HFFc6 (cell line): ENCODE results near the gene MAT1A. TPM values are rescaled to one million over a fixed set of nuclear protein-coding genes. Genes with fewer than 3 reads are reported as not detected.

Experiments used
- DNase-seq: peaks from one replicate; pipeline ENCODE4 v3.0.0-alpha.2; 2018
- H3K27ac Mint-ChIP-seq: 2 replicates; pipeline ENCODE4 v1.8.0; 2020; ENCODE audit warnings: mild to moderate bottlenecking, mixed read lengths
- H3K27me3 Mint-ChIP-seq: 2 replicates; pipeline ENCODE4 v1.8.0; 2021; ENCODE audit warnings: mild to moderate bottlenecking, moderate library complexity, mixed read lengths; ENCODE audit not compliant: insufficient read depth
- H3K36me3 Mint-ChIP-seq: 2 replicates; pipeline ENCODE4 v1.8.0; 2021; ENCODE audit warnings: low read depth, mixed read lengths
- H3K4me1 Mint-ChIP-seq: 2 replicates; pipeline ENCODE4 v1.8.0; 2020; ENCODE audit warnings: low read depth, mixed read lengths
- H3K4me3 Mint-ChIP-seq: 2 replicates; pipeline ENCODE4 v1.8.0; 2020; ENCODE audit warnings: mild to moderate bottlenecking, moderate library complexity, mixed read lengths
- H3K9me3 Mint-ChIP-seq: 2 replicates; pipeline ENCODE4 v1.8.0; 2020; ENCODE audit warnings: mild to moderate bottlenecking, mixed read lengths
- total RNA-seq, 6 experiments: library from RNA; stranded (reverse); fragmentation: NEBNext Ultra II Directional; extraction: Animal tissue kit (Norgen Biotek cat#: 25700); gene quantifications; 2 replicates in 1 of 6; 3 replicates in 5 of 6; pipeline ENCODE4 v1.2.3, GENCODE V29; 2021
- TF ChIP-seq, protein P1 (sequence below): fragments of 200-600 bp; sonication (generic); IDR thresholded peaks from 2 replicates; pipeline ENCODE4 v1.5.0; 2021; ENCODE audit warnings: antibody characterized with exemption, mild to moderate bottlenecking

The MAT1A gene
- total RNA-seq, 6 experiments from 2014 or later, result not detected

DNA sequence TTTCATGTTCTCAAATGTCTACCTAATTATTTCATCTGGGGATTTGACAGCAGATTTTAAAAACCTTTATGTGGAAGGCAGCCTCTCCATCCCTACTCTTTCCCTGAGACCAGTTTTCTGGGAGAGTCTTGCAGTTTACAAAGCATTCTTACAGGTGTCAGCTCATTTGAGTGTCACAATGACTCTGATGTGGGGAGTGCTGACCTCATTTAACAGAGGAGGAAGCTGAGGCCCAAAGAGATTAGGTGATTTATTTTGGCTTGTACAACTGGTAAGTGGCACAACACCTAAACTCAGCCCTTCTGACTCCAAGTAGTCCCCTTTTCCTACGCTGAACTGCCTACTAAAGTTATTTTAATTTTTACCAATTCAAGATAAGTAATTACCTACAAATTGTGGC, 33.3 kb upstream of the MAT1A start:
- peaks cover 6% of the 10 kb centered on the region for H3K4me1 Mint-ChIP-seq
- H3K27me3 Mint-ChIP-seq, result peaks cover 3% of the 10 kb centered on the region
- H3K27ac Mint-ChIP-seq, result no peak overlapping the region
- H3K9me3 Mint-ChIP-seq, result no peaks in the 10 kb centered on the region
- DNase-seq, result no peak
- TF ChIP-seq, protein P1, sequence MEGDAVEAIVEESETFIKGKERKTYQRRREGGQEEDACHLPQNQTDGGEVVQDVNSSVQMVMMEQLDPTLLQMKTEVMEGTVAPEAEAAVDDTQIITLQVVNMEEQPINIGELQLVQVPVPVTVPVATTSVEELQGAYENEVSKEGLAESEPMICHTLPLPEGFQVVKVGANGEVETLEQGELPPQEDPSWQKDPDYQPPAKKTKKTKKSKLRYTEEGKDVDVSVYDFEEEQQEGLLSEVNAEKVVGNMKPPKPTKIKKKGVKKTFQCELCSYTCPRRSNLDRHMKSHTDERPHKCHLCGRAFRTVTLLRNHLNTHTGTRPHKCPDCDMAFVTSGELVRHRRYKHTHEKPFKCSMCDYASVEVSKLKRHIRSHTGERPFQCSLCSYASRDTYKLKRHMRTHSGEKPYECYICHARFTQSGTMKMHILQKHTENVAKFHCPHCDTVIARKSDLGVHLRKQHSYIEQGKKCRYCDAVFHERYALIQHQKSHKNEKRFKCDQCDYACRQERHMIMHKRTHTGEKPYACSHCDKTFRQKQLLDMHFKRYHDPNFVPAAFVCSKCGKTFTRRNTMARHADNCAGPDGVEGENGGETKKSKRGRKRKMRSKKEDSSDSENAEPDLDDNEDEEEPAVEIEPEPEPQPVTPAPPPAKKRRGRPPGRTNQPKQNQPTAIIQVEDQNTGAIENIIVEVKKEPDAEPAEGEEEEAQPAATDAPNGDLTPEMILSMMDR, result no peak
- no peak overlapping the region for H3K4me3 Mint-ChIP-seq
- no peaks in the 10 kb centered on the region for H3K36me3 Mint-ChIP-seq

DNA sequence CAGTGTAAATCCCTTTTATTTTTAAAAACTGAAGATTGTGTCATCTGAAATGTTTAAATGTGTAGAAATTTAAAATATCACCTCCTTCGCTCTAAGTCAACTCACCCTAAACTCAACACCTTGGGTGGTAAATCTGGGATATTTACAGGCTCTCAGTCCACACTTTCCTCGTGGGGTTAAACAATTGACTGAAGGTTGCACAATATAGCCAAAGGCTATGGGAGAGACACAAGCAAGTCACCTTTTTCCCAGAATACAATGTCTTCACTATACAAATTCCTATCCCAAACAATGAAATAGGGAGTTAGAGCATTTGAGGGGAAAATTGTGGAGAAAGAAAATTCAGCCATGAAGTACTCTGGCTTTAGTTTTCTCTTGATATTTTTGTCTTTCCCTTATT, 32.7 kb upstream of the MAT1A start:
- no peak for DNase-seq
- Mint-ChIP-seq H3K4me3 (no peak overlapping the region), H3K9me3 (no peaks in the 10 kb centered on the region), H3K27ac (no peak overlapping the region), H3K27me3 (peaks cover 3% of the 10 kb centered on the region), H3K4me1 (peaks cover 6% of the 10 kb centered on the region), H3K36me3 (no peaks in the 10 kb centered on the region)
- TF ChIP-seq, protein P1, result no peak

DNA sequence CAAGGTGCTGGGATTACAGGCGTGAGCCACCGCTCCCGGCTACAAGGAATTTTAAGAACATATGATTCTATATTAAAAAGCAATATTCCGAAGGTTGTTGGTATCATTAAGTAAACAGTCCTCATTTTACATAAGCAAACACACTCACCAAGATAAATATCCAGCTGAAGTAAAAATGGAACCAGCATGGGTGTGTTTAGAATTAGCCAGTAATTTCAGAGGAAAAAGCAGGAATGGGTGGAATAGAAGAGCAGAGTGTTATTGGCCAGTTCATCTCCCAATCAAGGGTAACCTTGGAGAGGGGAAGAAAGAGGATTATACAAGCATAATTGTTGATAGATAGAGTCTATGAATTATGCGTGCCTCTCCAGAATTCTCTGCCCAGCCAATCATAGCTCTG, 31.7 kb upstream of the MAT1A start:
- DNase-seq, result no peak
- Mint-ChIP-seq H3K4me3 (no peak overlapping the region), H3K27ac (no peak overlapping the region), H3K9me3 (no peaks in the 10 kb centered on the region), H3K4me1 (peaks cover 6% of the 10 kb centered on the region), H3K27me3 (peaks cover 1% of the 10 kb centered on the region; the same call in 1 of the 2 replicates), H3K36me3 (no peaks in the 10 kb centered on the region)
- TF ChIP-seq, protein P1, result no peak

DNA sequence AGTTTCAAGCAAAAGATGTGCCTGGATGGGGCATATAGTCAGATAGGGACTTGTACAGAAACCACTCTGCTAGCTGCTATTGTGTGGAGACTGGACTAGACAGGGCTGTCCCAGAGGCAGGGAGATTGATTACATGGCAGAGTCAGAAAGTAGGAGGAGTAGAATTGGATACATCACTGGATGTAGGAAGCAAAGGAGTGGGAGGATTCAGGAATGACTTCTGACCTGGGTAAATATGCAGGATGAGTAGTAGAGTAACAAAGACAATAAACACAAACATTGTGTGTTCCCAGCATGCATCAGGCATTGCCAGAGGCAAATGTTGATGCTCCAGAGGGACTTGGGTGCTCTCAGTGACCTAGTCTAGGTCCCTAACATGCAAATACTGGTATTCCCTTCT, 30.9 kb upstream of the MAT1A start:
- Mint-ChIP-seq H3K36me3 (no peaks in the 10 kb centered on the region), H3K27me3 (peaks cover 1% of the 10 kb centered on the region; the same call in 1 of the 2 replicates), H3K4me1 (peaks cover 6% of the 10 kb centered on the region), H3K4me3 (no peak overlapping the region), H3K27ac (no peak overlapping the region), H3K9me3 (no peaks in the 10 kb centered on the region)
- TF ChIP-seq, protein P1, result no peak
- DNase-seq, result no peak

DNA sequence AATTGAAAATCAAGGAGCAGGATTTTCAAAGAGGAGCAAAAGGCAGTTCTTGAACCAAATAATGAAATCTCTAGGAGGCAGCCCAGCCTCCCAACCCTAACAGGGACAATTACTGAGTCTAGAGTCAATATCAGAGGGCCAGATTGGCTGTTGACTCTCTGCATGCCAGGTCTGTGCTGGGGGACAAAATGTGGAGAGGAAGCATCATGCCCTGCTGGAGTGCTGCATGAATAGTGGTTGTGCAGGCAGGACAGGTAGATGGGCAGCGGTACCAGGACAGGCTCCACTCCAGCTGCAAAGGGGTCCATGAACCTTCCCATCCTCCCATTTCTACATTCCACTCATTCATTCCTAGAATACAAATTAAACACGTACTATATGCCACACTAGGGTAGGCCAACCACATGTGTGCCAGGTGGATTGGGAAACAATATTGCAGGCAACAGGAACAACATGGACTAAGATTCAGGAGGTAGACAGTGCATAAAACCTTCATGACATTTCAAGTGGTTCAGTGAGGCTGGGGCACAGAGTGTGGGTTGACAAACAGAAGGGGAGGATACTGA, 30.4 kb upstream of the MAT1A start:
- H3K9me3 Mint-ChIP-seq, result no peaks in the 10 kb centered on the region
- no peaks in the 10 kb centered on the region for H3K36me3 Mint-ChIP-seq
- TF ChIP-seq, protein P1, result no peak
- no peak overlapping the region for H3K27ac Mint-ChIP-seq
- peaks cover 1% of the 10 kb centered on the region; the same call in 1 of the 2 replicates for H3K27me3 Mint-ChIP-seq
- H3K4me1 Mint-ChIP-seq, result peaks cover 6% of the 10 kb centered on the region
- no peak for DNase-seq
- H3K4me3 Mint-ChIP-seq, result no peak overlapping the region
